ACHN (cell line): ENCODE results near the gene HNRNPAB.
"Not testable (repeated sequence)": the region's sequence is repeated elsewhere in the genome, so short reads cannot be mapped to it uniquely, and the experiment has no call there.

Experiments
- DNase-seq: peaks from one replicate; pipeline ENCODE4 v3.0.0-alpha.2; 2015
- in situ Hi-C: cut with HindIII; loops from 2 replicates; pipeline ENCODE4 v1.10.0; 2017; ENCODE audit warnings: low sequenced_read_pairs, low pct_ligation_motif_present, low pct_unique_long_range_greater_than_20kb

HNRNPAB gene

GRCh38 chr5:178193251-178193809, 11.0 kb upstream of the HNRNPAB start:
- no peak for DNase-seq
- in situ Hi-C loops: no loop called here

- in situ Hi-C loops: no loop called here
- DNase-seq: no peak
Observed at GRCh38 chr5:178194026-178194425, 10.3 kb upstream of the HNRNPAB start.

- no peak for DNase-seq
- in situ Hi-C loops: no loop called here
Observed at GRCh38 chr5:178196281-178196812, 8.0 kb upstream of the HNRNPAB start.

- no peak for DNase-seq
- in situ Hi-C loops: no loop called here
Observed at GRCh38 chr5:178196986-178197385, 7.3 kb upstream of the HNRNPAB start.

- DNase-seq, in situ Hi-C loops: not testable (repeated sequence)
Observed at GRCh38 chr5:178198151-178198550, 6.2 kb upstream of the HNRNPAB start.

GRCh38 chr5:178198706-178199105, 5.6 kb upstream of the HNRNPAB start:
- in situ Hi-C loops: no loop called here
- DNase-seq: no peak

GRCh38 chr5:178199581-178200434, 4.5 kb upstream of the HNRNPAB start:
- DNase-seq: no peak
- in situ Hi-C loops: no loop called here

GRCh38 chr5:178201221-178201926, 3.0 kb upstream of the HNRNPAB start:
- peak; percentile 24 for DNase-seq
- in situ Hi-C loops: no loop called here

GRCh38 chr5:178201927-178202235, 2.5 kb upstream of the HNRNPAB start:
- in situ Hi-C loops: no loop called here
- no peak for DNase-seq

- no peak for DNase-seq
- in situ Hi-C loops: no loop called here
Observed at GRCh38 chr5:178202541-178202940, 1.8 kb upstream of the HNRNPAB start.

GRCh38 chr5:178203670-178204181, 607 bp upstream of the HNRNPAB start:
- DNase-seq: no peak

GRCh38 chr5:178204935-178205748, 809 bp downstream of the HNRNPAB start:
- peak; percentile 75 for DNase-seq
- in situ Hi-C loops: no loop called here

More at GRCh38 chr5:178203670-178204181, 607 bp upstream of the HNRNPAB start:
- in situ Hi-C loops: no loop called here

GRCh38 chr5:178205749-178206047, 1.4 kb downstream of the HNRNPAB start:
- in situ Hi-C loops: no loop called here
- no peak for DNase-seq

- in situ Hi-C loops: no loop called here
Observed at GRCh38 chr5:178206166-178207101, 2.1 kb downstream of the HNRNPAB start.

GRCh38 chr5:178207183-178207916, 3.0 kb downstream of the HNRNPAB start:
- in situ Hi-C loops: no loop called here
- no peak for DNase-seq

More at GRCh38 chr5:178206166-178207101, 2.1 kb downstream of the HNRNPAB start:
- DNase-seq: no peak

- DNase-seq: no peak
- in situ Hi-C loops: no loop called here
Observed at GRCh38 chr5:178207917-178208280, 3.6 kb downstream of the HNRNPAB start.
